Sciatic nerve (tissue), 2 donors: ENCODE data around the gene ZNF200. TPM values are rescaled to one million over a fixed set of nuclear protein-coding genes. Genes with fewer than 3 reads are reported as not detected.
"Not testable (repeated sequence)": the region's sequence is repeated elsewhere in the genome, so short reads cannot be mapped to it uniquely, and the experiment has no call there.

Experiments used
- ATAC-seq: fragments of 200-7000 bp; cut with Tn5 transposase; one replicate; pipeline ENCODE4 v1.9.1; 2020; ENCODE audit warnings: mild to moderate bottlenecking, moderate library complexity
- DNase-seq: peaks from one replicate; pipeline ENCODE4 v3.0.0-alpha.2; 2020; ENCODE audit warnings: low spot score
- intact Hi-C: fragments of 100-400 bp; cut with DNase I; formaldehyde crosslinking; loops from one replicate; pipeline ENCODE4 v1.14.2; 2022
- total RNA-seq: library from RNA; stranded (reverse); fragmentation: NEBNext Ultra II Directional; extraction: Animal tissue kit (Norgen Biotek cat#: 25700); gene quantifications from one replicate; pipeline ENCODE4 v1.2.1, GENCODE V29; 2021
- donor health status: DM: no; HTN: no; CAD: no.
- donor health status: DM: no; HTN: no; CAD: no.

The ZNF200 gene
- 7.4 TPM for total RNA-seq

- ATAC-seq (peak; percentile 100), DNase-seq (peak; percentile 97)
- intact Hi-C loops: no loop called here
These were observed at the start of gene ZNF200 for GRCh38 chr16:3234857-3235561. TSS of gene ZNF200 (minus strand) at chr16:3235158. CDS start at chr16:3233755, 1,403 bp downstream.

- intact Hi-C loops: loop anchor here (2.0 kb wide), 1 partner anchor 19 kb away; no protein-coding TSS in a partner anchor
- DNase-seq (peak; percentile 65), ATAC-seq (no peak)
These were observed 48.8 kb upstream of the ZNF200 start for GRCh38 chr16:3283543-3284447.

- peak; percentile 98 for ATAC-seq
- intact Hi-C loops: loop anchor here (2.0 kb wide), 1 partner anchor 18 kb away; no protein-coding TSS in a partner anchor
These were observed 48.0 kb upstream of the ZNF200 start, which contains the start of gene ZNF263 for GRCh38 chr16:3282730-3283542. TSS of gene ZNF263 (plus strand) at chr16:3283491. CDS start at chr16:3283819, 328 bp downstream.

GRCh38 chr16:3282103-3282729 is 47.3 kb upstream of the ZNF200 start:
- ATAC-seq: peak; percentile 2
- intact Hi-C loops: loop anchor here (2.0 kb wide), 1 partner anchor 17 kb away; no protein-coding TSS in a partner anchor
- DNase-seq: no peak

More at GRCh38 chr16:3282730-3283542, 48.0 kb upstream of the ZNF200 start, which contains the start of gene ZNF263:
- peak; percentile 97 for DNase-seq

GRCh38 chr16:3281222-3281820 is 46.4 kb upstream of the ZNF200 start:
- DNase-seq (no peak), ATAC-seq (no peak)
- intact Hi-C loops: no loop called here

- DNase-seq (no peak), ATAC-seq (no peak)
- intact Hi-C loops: no loop called here
These were observed 41.7 kb upstream of the ZNF200 start for GRCh38 chr16:3276679-3277078.

- no peak for DNase-seq
- no peak for ATAC-seq
- intact Hi-C loops: no loop called here
These were observed 40.0 kb upstream of the ZNF200 start for GRCh38 chr16:3274947-3275346.

- intact Hi-C loops: no loop called here
- DNase-seq: no peak
- no peak for ATAC-seq
These were observed 39.5 kb upstream of the ZNF200 start for GRCh38 chr16:3274490-3274889.

GRCh38 chr16:3271281-3271680 is 36.3 kb upstream of the ZNF200 start:
- intact Hi-C loops, ATAC-seq, DNase-seq: not testable (repeated sequence)

- DNase-seq, intact Hi-C loops, ATAC-seq: not testable (repeated sequence)
These were observed 35.8 kb upstream of the ZNF200 start for GRCh38 chr16:3270718-3271117.

- intact Hi-C loops: no loop called here
- no peak for ATAC-seq
- no peak for DNase-seq
These were observed 33.3 kb upstream of the ZNF200 start for GRCh38 chr16:3268294-3268693.

GRCh38 chr16:3266873-3267537 is 32.0 kb upstream of the ZNF200 start:
- no peak for ATAC-seq
- DNase-seq: no peak
- intact Hi-C loops: no loop called here

GRCh38 chr16:3264137-3265036 is 29.4 kb upstream of the ZNF200 start:
- ATAC-seq (peak; percentile 96), DNase-seq (peak; percentile 97)
- intact Hi-C loops: loop anchor here (2.0 kb wide), 1 partner anchor 18 kb away; the partner anchor contains the start of gene ZNF263

GRCh38 chr16:3262517-3262916 is 27.6 kb upstream of the ZNF200 start:
- intact Hi-C loops: no loop called here
- ATAC-seq: no peak
- no peak for DNase-seq

GRCh38 chr16:3259836-3260235 is 24.9 kb upstream of the ZNF200 start:
- DNase-seq: no peak
- no peak for ATAC-seq
- intact Hi-C loops: no loop called here

- ATAC-seq (no peak), DNase-seq (no peak)
- intact Hi-C loops: no loop called here
These were observed 22.0 kb upstream of the ZNF200 start for GRCh38 chr16:3256866-3257465.
